ENCODE measurements around the gene GPR107.

GPR107 gene

GRCh38 chr9:130026583-130027340 is 26.9 kb upstream of the GPR107 start:
- H3K36me3 ChIP-seq (replicated peaks) = no peaks in the 10 kb centered on the region
- DNase-seq = no peak
- H3K27ac ChIP-seq = no peak overlapping the region
- no peak overlapping the region for H3K4me3 ChIP-seq (ENCODE audit: low read depth, low read length)
- no peak for TF ChIP-seq CTCF (IDR thresholded peaks at IDR 0.05; ENCODE audit: low read depth, low read length, missing control alignments)
- in situ Hi-C loops (cut with HindIII; ENCODE audit: low pct_ligation_motif_present, low sequenced_read_pairs) = no loop called here
- H3K27me3 ChIP-seq (replicated peaks) = no peaks in the 10 kb centered on the region

- H3K27ac ChIP-seq = no peak overlapping the region
- no peak for TF ChIP-seq CTCF (IDR thresholded peaks at IDR 0.05; ENCODE audit: low read depth, low read length, missing control alignments)
- in situ Hi-C loops (cut with HindIII; ENCODE audit: low pct_ligation_motif_present, low sequenced_read_pairs) = no loop called here
- H3K36me3 ChIP-seq (replicated peaks) = no peaks in the 10 kb centered on the region
- no peak overlapping the region for H3K4me3 ChIP-seq (ENCODE audit: low read depth, low read length)
- no peak for DNase-seq
- H3K27me3 ChIP-seq (replicated peaks) = no peaks in the 10 kb centered on the region
Observed at GRCh38 chr9:130027533-130028365, 26.0 kb upstream of the GPR107 start.

- no peaks in the 10 kb centered on the region for H3K27me3 ChIP-seq (replicated peaks)
- no peak overlapping the region for H3K4me3 ChIP-seq (ENCODE audit: low read depth, low read length)
- TF ChIP-seq CTCF (IDR thresholded peaks at IDR 0.05; ENCODE audit: low read depth, low read length, missing control alignments) = no peak
- DNase-seq = no peak
- no peaks in the 10 kb centered on the region for H3K36me3 ChIP-seq (replicated peaks)
- in situ Hi-C loops (cut with HindIII; ENCODE audit: low pct_ligation_motif_present, low sequenced_read_pairs) = no loop called here
- H3K27ac ChIP-seq = no peak overlapping the region
Observed at GRCh38 chr9:130028493-130029222, 25.0 kb upstream of the GPR107 start.

- in situ Hi-C loops (cut with HindIII; ENCODE audit: low pct_ligation_motif_present, low sequenced_read_pairs) = no loop called here
- TF ChIP-seq CTCF (IDR thresholded peaks at IDR 0.05; ENCODE audit: low read depth, low read length, missing control alignments) = no peak
- H3K36me3 ChIP-seq (replicated peaks) = no peaks in the 10 kb centered on the region
- no peak overlapping the region for H3K4me3 ChIP-seq (ENCODE audit: low read depth, low read length)
- no peak for DNase-seq
- no peaks in the 10 kb centered on the region for H3K27me3 ChIP-seq (replicated peaks)
- H3K27ac ChIP-seq = no peak overlapping the region
Observed at GRCh38 chr9:130029223-130029973, 24.3 kb upstream of the GPR107 start.

GRCh38 chr9:130030651-130031127 is 23.0 kb upstream of the GPR107 start:
- DNase-seq = no peak
- H3K27me3 ChIP-seq (replicated peaks) = no peaks in the 10 kb centered on the region
- TF ChIP-seq CTCF (IDR thresholded peaks at IDR 0.05; ENCODE audit: low read depth, low read length, missing control alignments) = no peak
- H3K27ac ChIP-seq = no peak overlapping the region
- H3K4me3 ChIP-seq (ENCODE audit: low read depth, low read length) = no peak overlapping the region
- H3K36me3 ChIP-seq (replicated peaks) = no peaks in the 10 kb centered on the region
- in situ Hi-C loops (cut with HindIII; ENCODE audit: low pct_ligation_motif_present, low sequenced_read_pairs) = no loop called here
